TTC549 (cell line): Measurements from ENCODE around the gene KLRC3.
"Not testable (repeated sequence)": the region's sequence is repeated elsewhere in the genome, so short reads cannot be mapped to it uniquely, and the experiment has no call there.

ENCODE experiments used
- FAIRE-seq: peaks from 2 replicates; lab custom pipeline; 2012; peaks lifted over from hg19 to GRCh38; lab: Jason Lieb, UNC

Gene KLRC3

GRCh38 chr12:10368206-10369171, 51.9 kb downstream of the KLRC3 start:
- no peak for FAIRE-seq

DNA sequence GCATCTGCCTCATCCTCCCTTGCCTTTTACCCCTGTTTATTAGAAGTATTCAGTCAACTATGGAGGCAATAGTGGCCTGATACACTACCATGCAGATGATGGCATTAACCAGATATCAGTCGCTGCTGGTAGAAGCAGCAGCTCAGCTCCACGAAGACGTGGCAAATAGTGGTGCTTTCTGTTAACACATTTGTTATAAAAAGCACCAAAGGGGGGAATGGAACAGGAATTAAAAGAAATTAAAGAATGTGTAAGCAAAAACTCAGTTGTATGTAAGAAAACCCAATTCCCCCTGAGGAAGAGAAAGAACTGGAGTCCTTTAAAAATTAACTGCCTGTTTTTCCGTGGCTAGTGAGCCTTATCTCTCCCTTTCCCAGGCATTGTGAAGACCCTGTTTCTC, 52.7 kb downstream of the KLRC3 start:
- not testable (repeated sequence) for FAIRE-seq

DNA sequence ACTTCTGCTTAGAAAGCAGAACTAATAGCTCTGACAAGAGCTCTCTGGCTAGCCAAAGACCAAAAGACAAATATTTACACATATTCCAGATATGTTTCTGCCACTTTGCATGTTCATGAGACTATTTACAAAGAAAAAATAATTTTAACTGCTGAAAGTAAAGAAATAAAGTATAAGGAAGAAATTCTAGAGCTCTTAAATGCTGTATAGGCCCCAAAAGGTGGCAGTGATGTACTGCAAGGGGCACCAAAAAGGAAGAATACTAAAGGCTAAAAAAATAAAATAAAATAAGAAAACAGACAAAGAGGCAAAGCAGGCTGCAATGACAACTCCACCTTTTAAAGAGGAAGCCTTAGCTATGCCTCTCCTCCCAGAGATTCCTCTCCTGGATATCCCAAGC, 53.5 kb downstream of the KLRC3 start:
- FAIRE-seq = no peak

- no peak for FAIRE-seq
Observed at GRCh38 chr12:10365696-10366405, 54.5 kb downstream of the KLRC3 start.

DNA sequence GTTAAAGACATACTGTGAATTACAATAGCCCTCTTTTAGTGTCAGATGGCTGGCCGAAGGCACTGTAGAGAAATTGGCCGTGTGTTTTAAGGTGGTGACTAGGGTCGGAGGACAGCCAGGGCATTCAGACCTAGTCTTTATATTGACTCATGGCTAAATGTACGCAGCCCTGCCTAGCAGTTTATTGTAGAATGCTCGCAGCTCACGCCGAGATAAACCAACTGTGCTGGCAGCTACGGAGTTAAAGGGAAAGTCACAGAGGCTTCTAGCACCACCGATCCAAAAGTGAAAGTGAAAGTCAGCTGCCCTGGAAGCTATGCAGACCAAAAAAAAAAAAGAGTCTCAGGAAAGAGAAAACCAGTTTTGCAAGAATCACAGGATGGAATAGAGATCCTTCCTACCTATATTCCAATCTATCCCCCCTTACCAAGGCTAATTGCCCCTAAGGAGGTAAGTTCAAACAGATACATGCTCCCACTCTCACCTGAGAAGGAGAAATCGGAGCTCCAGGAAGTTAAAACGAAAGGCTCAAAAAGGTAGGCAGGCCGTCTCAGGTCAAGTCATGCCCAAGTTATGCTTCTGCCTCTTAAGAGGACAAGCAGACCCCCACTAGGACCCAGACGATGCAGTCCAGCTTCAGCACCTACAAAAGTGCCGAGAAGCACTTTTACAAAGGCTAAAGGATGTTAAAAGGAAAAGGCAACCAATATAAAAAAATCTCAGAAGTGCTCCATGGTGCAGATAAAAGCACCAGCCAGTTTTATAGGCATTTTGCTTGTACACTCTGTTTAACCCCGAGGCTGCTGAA, 55.4 kb downstream of the KLRC3 start:
- no peak for FAIRE-seq

- no peak for FAIRE-seq
Observed at GRCh38 chr12:10363914-10364814, 56.2 kb downstream of the KLRC3 start.

DNA sequence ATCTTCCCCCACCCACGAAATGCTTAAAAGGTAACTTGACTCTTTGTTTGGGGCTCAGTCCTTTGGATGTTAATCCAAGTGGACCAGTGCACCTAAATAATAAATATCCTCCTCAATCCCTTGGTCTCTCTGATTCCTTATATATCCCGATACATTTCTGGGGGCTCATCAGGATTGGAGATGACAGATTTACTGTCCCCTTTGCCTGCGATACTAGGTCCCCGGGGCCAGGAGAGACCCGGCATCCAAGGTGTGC, 56.8 kb downstream of the KLRC3 start:
- FAIRE-seq = no peak

DNA sequence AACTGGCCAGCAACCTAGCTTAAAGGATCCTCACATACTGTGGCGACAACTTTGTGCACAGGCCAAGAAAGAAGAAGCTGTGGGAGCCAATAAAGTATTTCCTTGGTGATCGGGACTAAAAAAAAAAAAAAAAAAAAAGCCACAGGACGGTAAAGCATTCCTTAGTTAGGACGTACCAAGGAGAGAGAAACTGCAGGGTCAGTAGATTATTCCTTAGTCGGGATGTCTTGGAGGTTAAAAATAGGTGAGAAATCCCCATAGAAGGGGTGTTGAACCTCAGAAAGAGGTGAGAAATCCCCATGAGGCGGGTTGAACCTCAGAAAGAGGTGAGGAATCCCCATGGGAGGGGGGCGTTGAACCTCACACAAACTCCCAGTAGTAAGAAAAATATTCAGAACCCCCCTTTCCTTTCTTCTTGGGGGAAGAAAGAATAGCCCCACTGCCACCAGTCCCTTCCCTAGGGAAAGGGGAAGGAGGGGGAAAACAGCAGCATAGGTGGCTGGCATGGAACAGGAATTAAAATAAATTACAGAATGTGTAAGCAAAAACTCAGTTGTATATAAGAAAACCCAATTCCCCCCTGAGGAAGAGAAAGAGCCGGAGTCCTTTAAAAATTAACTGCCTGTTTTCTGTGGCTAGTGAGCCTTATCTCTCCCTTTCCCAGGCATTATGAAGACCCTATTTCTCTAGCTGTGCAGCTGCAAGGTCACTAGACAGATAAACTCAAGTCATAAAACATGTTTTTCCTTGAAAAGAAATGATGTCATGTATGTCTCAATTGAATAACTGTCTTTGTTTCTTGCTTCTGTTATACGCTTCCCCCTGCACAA, 57.4 kb downstream of the KLRC3 start:
- no peak for FAIRE-seq

DNA sequence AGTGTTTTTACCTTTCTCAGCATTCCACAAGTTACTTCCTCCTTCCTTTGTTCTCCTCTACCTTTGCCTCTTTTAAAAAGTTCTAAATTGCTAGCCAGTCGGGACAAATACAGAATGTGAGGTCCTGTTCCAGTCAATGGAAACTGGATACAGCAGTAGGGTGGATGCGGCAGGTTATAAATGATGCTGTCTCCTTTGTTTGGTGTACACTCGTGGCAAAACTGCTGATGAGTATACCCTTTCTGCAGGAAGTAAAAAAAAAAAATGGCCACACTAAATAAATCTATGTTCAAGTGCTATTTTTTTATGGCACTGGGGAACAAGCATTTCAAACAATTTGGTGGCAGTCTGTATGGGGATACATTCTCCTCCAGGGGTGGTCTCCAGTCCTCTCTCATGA, 58.1 kb downstream of the KLRC3 start:
- FAIRE-seq = no peak
